Measurements from ENCODE around the gene TAS2R3.

TAS2R3 gene

DNA sequence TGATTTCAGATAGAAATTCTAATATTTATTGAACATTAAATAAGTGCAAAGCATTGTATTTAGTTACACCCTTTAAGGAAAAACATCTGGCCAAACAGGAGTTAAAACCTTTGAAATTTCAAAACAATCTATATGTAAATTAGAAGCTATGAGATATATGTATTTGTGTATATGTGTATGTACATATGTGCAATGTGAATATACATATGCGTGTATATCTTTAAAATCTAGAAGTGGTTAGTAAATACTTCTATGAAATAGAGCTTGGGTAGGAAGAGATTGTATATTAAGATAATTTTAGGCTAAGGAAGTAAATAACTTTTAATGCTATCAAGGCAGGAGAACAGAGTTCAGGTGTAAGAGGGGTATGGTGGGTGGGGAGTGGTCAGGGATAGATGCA is 46.4 kb upstream of the TAS2R3 start:
- no peak overlapping the region for H3K4ac ChIP-seq (ENCODE audit: low read length)

DNA sequence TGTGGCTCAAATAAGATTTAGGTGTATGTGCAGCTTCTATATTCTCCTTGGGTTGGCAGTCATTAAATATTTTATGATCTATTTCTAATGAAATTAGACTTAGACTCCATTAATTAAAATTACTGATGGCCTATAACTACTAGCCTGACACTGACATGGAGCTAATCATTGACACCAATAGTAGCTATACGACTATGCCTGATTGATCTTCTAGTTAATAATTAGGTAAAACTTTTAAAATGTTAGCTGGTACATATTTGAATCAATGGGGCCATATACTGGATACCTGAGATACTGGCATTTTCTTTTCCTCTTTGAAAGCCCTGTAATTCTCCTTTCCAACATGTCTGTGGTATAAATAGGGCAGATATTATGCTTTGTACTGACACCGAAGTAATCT is 41.4 kb upstream of the TAS2R3 start:
- Histone ChIP-seq H3K36me3 (replicated peaks in 1 of 2; ENCODE audit: control insufficient read depth in 2 of 2, insufficient read depth in 2 of 2, low read length in 2 of 2) (no peaks in the 10 kb centered on the region), H3K27ac (replicated peaks; ENCODE audit: low read length) (no peak overlapping the region), H2BK120ac (ENCODE audit: low read depth, low read length) (no peak overlapping the region), H4K91ac (ENCODE audit: low read depth, low read length, poor library complexity) (no peak overlapping the region), H3K9me3 (replicated peaks in 1 of 2; ENCODE audit: control insufficient read depth in 2 of 2, insufficient read depth in 1 of 2, low read depth in 1 of 2, low read length in 2 of 2) (no peaks in the 10 kb centered on the region), H2BK5ac (ENCODE audit: low read length) (no peak overlapping the region), H2BK15ac (ENCODE audit: low read length) (no peak overlapping the region), H3K23ac (ENCODE audit: low read depth, low read length, poor library complexity) (no peak overlapping the region), H3K79me1 (ENCODE audit: low read depth, low read length) (no peaks in the 10 kb centered on the region), H3K4ac (ENCODE audit: low read length) (no peak overlapping the region), H2AFZ (ENCODE audit: low read length) (no peak overlapping the region), H2BK12ac (ENCODE audit: low read length) (no peak overlapping the region), H3K4me3 (ENCODE audit: low read length in 2 of 2) (no peak overlapping the region), H3K4me1 (ENCODE audit: control insufficient read depth in 2 of 2, insufficient read depth in 1 of 2, low read depth in 1 of 2, low read length in 2 of 2) (no peaks in the 10 kb centered on the region), H4K8ac (ENCODE audit: low read depth, low read length) (no peak overlapping the region), H3K9ac (ENCODE audit: low read depth, low read length, poor library complexity) (no peak overlapping the region), H2AK5ac (ENCODE audit: low read depth, low read length) (no peak overlapping the region), H3K4me2 (ENCODE audit: insufficient read depth, low read length, poor library complexity, severe bottlenecking) (no peak overlapping the region), H3K14ac (ENCODE audit: low read length) (no peak overlapping the region), H3K18ac (ENCODE audit: low read length) (no peak overlapping the region), H3K27me3 (ENCODE audit: control insufficient read depth in 3 of 3, insufficient read depth in 3 of 3, low read depth in 1 of 3, low read length in 3 of 3) (no peaks in the 10 kb centered on the region)
- WGBS, 2 donors (ENCODE audit: extremely low coverage in 2 of 2, insufficient read length in 2 of 2, insufficient replicate concordance in 1 of 2): no CpG with 5 or more reads among the region's 2 CpGs
- no peak for DNase-seq (ENCODE audit: low spot score)

More for the DNA sequence above, 46.4 kb upstream of the TAS2R3 start:
- no peaks in the 10 kb centered on the region for H3K27me3 ChIP-seq (ENCODE audit: control insufficient read depth in 3 of 3, insufficient read depth in 3 of 3, low read depth in 1 of 3, low read length in 3 of 3)
- H3K4me1 ChIP-seq (ENCODE audit: control insufficient read depth in 2 of 2, insufficient read depth in 1 of 2, low read depth in 1 of 2, low read length in 2 of 2): no peaks in the 10 kb centered on the region
- no peaks in the 10 kb centered on the region for H3K79me1 ChIP-seq (ENCODE audit: low read depth, low read length)
- no peak overlapping the region for H3K4me3 ChIP-seq (ENCODE audit: low read length in 2 of 2)
- no peak for DNase-seq (ENCODE audit: low spot score)
- H2BK12ac ChIP-seq (ENCODE audit: low read length): no peak overlapping the region
- H3K36me3 ChIP-seq (replicated peaks in 1 of 2; ENCODE audit: control insufficient read depth in 2 of 2, insufficient read depth in 2 of 2, low read length in 2 of 2): no peaks in the 10 kb centered on the region
- H2BK5ac ChIP-seq (ENCODE audit: low read length): no peak overlapping the region
- H4K8ac ChIP-seq (ENCODE audit: low read depth, low read length): no peak overlapping the region
- no peak overlapping the region for H3K18ac ChIP-seq (ENCODE audit: low read length)
- H3K27ac ChIP-seq (replicated peaks; ENCODE audit: low read length): no peak overlapping the region
- no peak overlapping the region for H3K23ac ChIP-seq (ENCODE audit: low read depth, low read length, poor library complexity)
- no peak overlapping the region for H2AK5ac ChIP-seq (ENCODE audit: low read depth, low read length)
- H2AFZ ChIP-seq (ENCODE audit: low read length): no peak overlapping the region
- no peak overlapping the region for H3K9ac ChIP-seq (ENCODE audit: low read depth, low read length, poor library complexity)
- no peak overlapping the region for H2BK120ac ChIP-seq (ENCODE audit: low read depth, low read length)
- H2BK15ac ChIP-seq (ENCODE audit: low read length): no peak overlapping the region
- no CpG with 5 or more reads among the region's 1 CpG for WGBS, 2 donors (ENCODE audit: extremely low coverage in 2 of 2, insufficient read length in 2 of 2, insufficient replicate concordance in 1 of 2)
- no peak overlapping the region for H3K4me2 ChIP-seq (ENCODE audit: insufficient read depth, low read length, poor library complexity, severe bottlenecking)
- H3K9me3 ChIP-seq (replicated peaks in 1 of 2; ENCODE audit: control insufficient read depth in 2 of 2, insufficient read depth in 1 of 2, low read depth in 1 of 2, low read length in 2 of 2): no peaks in the 10 kb centered on the region
- no peak overlapping the region for H4K91ac ChIP-seq (ENCODE audit: low read depth, low read length, poor library complexity)
- H3K14ac ChIP-seq (ENCODE audit: low read length): no peak overlapping the region

DNA sequence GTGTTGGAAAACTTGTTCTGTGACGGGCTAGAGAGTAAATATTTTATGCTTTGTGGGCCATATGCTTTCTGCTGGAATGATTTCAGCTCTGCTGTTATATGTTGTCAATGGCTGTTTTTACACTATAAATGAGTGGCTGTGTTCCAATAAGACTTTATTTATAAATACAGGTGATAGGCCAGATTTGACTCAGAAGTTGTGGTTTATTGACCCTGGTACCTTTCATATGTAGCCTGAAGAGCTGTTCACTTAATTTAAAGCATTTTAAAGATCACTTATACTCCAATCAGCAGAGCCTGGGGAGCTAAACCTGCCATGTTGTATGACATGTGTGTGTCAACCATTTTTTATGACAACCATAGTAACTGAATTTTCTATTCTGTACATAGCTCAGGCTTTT is 34.9 kb upstream of the TAS2R3 start:
- no CpG with 5 or more reads among the region's 1 CpG for WGBS, 2 donors (ENCODE audit: extremely low coverage in 2 of 2, insufficient read length in 2 of 2, insufficient replicate concordance in 1 of 2)

DNA sequence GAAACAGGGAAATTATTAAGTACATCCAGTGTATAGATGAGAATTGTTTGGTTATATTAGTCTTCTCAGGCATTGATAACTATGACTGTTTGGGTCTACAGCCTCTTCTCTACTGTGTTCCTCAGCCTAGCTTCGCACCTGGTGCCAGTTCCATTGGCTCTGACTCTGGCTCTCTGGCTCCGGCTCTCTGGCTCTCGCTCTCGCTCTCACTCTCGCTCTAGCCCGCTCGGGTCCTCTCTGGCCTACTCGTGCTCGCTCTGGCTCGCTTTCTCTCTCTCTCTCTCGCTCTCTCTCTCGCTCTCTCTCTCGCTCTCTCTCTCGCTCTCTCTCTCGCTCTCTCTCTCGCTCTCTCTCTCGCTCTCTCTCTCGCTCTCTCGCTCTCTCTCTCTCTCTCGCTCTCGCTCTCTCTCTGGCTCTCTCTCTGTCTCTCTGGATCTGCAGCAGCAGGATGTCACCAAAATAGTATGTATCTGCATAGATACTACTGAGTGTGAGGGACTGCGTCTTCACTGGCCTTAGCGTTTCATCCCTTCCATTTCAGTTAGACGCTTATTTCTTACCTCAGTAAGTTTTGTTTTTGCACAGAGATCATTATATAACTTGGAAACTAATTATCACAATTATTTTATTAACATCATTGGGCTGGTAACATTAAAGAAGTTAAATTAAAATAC is 32.3 kb upstream of the TAS2R3 start:
- no peak overlapping the region for H3K18ac ChIP-seq (ENCODE audit: low read length)
- no peaks in the 10 kb centered on the region for H3K27me3 ChIP-seq (ENCODE audit: control insufficient read depth in 3 of 3, insufficient read depth in 3 of 3, low read depth in 1 of 3, low read length in 3 of 3)
- no peak overlapping the region for H2BK5ac ChIP-seq (ENCODE audit: low read length)
- H4K91ac ChIP-seq (ENCODE audit: low read depth, low read length, poor library complexity): no peak overlapping the region
- no peaks in the 10 kb centered on the region for H3K9me3 ChIP-seq (replicated peaks in 1 of 2; ENCODE audit: control insufficient read depth in 2 of 2, insufficient read depth in 1 of 2, low read depth in 1 of 2, low read length in 2 of 2)
- H3K4me2 ChIP-seq (ENCODE audit: insufficient read depth, low read length, poor library complexity, severe bottlenecking): no peak overlapping the region
- no peaks in the 10 kb centered on the region for H3K4me1 ChIP-seq (ENCODE audit: control insufficient read depth in 2 of 2, insufficient read depth in 1 of 2, low read depth in 1 of 2, low read length in 2 of 2)
- no peaks in the 10 kb centered on the region for H3K36me3 ChIP-seq (replicated peaks in 1 of 2; ENCODE audit: control insufficient read depth in 2 of 2, insufficient read depth in 2 of 2, low read length in 2 of 2)
- no peak overlapping the region for H2AFZ ChIP-seq (ENCODE audit: low read length)
- no CpG with 5 or more reads among the region's 24 CpGs for WGBS, 2 donors (ENCODE audit: extremely low coverage in 2 of 2, insufficient read length in 2 of 2, insufficient replicate concordance in 1 of 2)
- H2AK5ac ChIP-seq (ENCODE audit: low read depth, low read length): no peak overlapping the region
- no peak overlapping the region for H3K27ac ChIP-seq (replicated peaks; ENCODE audit: low read length)
- H4K8ac ChIP-seq (ENCODE audit: low read depth, low read length): no peak overlapping the region
- H2BK15ac ChIP-seq (ENCODE audit: low read length): no peak overlapping the region
- no peak overlapping the region for H3K4ac ChIP-seq (ENCODE audit: low read length)
- H3K14ac ChIP-seq (ENCODE audit: low read length): no peak overlapping the region
- H3K23ac ChIP-seq (ENCODE audit: low read depth, low read length, poor library complexity): no peak overlapping the region
- H3K9ac ChIP-seq (ENCODE audit: low read depth, low read length, poor library complexity): no peak overlapping the region
- no peaks in the 10 kb centered on the region for H3K79me1 ChIP-seq (ENCODE audit: low read depth, low read length)
- no peak overlapping the region for H2BK120ac ChIP-seq (ENCODE audit: low read depth, low read length)
- no peak overlapping the region for H3K4me3 ChIP-seq (ENCODE audit: low read length in 2 of 2)
- DNase-seq (ENCODE audit: low spot score): no peak
- no peak overlapping the region for H2BK12ac ChIP-seq (ENCODE audit: low read length)

More for the DNA sequence above, 34.9 kb upstream of the TAS2R3 start:
- H2BK12ac ChIP-seq (ENCODE audit: low read length): no peak overlapping the region
- H3K4me3 ChIP-seq (ENCODE audit: low read length in 2 of 2): no peak overlapping the region
- H3K36me3 ChIP-seq (replicated peaks in 1 of 2; ENCODE audit: control insufficient read depth in 2 of 2, insufficient read depth in 2 of 2, low read length in 2 of 2): no peaks in the 10 kb centered on the region
- H2AK5ac ChIP-seq (ENCODE audit: low read depth, low read length): no peak overlapping the region
- no peak overlapping the region for H2BK5ac ChIP-seq (ENCODE audit: low read length)
- no peak overlapping the region for H3K27ac ChIP-seq (replicated peaks; ENCODE audit: low read length)
- H3K79me1 ChIP-seq (ENCODE audit: low read depth, low read length): no peaks in the 10 kb centered on the region
- no peak overlapping the region for H2BK15ac ChIP-seq (ENCODE audit: low read length)
- DNase-seq (ENCODE audit: low spot score): no peak
- no peak overlapping the region for H4K91ac ChIP-seq (ENCODE audit: low read depth, low read length, poor library complexity)
- no peaks in the 10 kb centered on the region for H3K4me1 ChIP-seq (ENCODE audit: control insufficient read depth in 2 of 2, insufficient read depth in 1 of 2, low read depth in 1 of 2, low read length in 2 of 2)
- no peak overlapping the region for H3K4ac ChIP-seq (ENCODE audit: low read length)
- H3K9ac ChIP-seq (ENCODE audit: low read depth, low read length, poor library complexity): no peak overlapping the region
- no peak overlapping the region for H3K23ac ChIP-seq (ENCODE audit: low read depth, low read length, poor library complexity)
- H3K9me3 ChIP-seq (replicated peaks in 1 of 2; ENCODE audit: control insufficient read depth in 2 of 2, insufficient read depth in 1 of 2, low read depth in 1 of 2, low read length in 2 of 2): no peaks in the 10 kb centered on the region
- no peak overlapping the region for H3K14ac ChIP-seq (ENCODE audit: low read length)
- no peaks in the 10 kb centered on the region for H3K27me3 ChIP-seq (ENCODE audit: control insufficient read depth in 3 of 3, insufficient read depth in 3 of 3, low read depth in 1 of 3, low read length in 3 of 3)
- no peak overlapping the region for H4K8ac ChIP-seq (ENCODE audit: low read depth, low read length)
- no peak overlapping the region for H2BK120ac ChIP-seq (ENCODE audit: low read depth, low read length)
- H2AFZ ChIP-seq (ENCODE audit: low read length): no peak overlapping the region
- no peak overlapping the region for H3K18ac ChIP-seq (ENCODE audit: low read length)
- no peak overlapping the region for H3K4me2 ChIP-seq (ENCODE audit: insufficient read depth, low read length, poor library complexity, severe bottlenecking)
